Cerebellar cortex (tissue), 1 donor: ENCODE measurements around the gene HSP90B1.

Experiments used
- DNase-seq: peaks from one replicate; pipeline ENCODE4 v3.0.0-alpha.2; 2015; ENCODE audit warnings: low spot score

The HSP90B1 gene

GRCh38 chr12:103973909-103974308 lies 43.7 kb downstream of the HSP90B1 start:
- no peak for DNase-seq

- DNase-seq: no peak
Measured at GRCh38 chr12:103975368-103975767, 45.2 kb downstream of the HSP90B1 start.

- no peak for DNase-seq
Measured at GRCh38 chr12:103978384-103978982, 48.3 kb downstream of the HSP90B1 start.

DNA sequence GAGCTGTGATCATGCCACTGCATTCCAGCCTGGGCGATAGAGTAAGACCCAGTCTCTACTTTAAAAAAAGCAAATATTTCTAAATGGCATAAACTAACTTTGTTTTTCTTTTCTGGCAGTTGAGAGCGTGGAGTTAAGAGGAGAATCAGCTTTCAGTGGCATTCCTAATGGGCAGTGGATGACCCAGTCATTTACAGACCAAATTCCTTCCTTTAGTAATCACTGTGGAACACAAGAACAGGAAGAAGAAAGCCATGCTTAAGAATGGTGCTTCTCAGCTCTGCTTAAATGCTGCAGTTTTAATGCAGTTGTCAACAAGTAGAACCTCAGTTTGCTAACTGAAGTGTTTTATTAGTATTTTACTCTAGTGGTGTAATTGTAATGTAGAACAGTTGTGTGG lies 56.6 kb downstream of the HSP90B1 start:
- no peak for DNase-seq

DNA sequence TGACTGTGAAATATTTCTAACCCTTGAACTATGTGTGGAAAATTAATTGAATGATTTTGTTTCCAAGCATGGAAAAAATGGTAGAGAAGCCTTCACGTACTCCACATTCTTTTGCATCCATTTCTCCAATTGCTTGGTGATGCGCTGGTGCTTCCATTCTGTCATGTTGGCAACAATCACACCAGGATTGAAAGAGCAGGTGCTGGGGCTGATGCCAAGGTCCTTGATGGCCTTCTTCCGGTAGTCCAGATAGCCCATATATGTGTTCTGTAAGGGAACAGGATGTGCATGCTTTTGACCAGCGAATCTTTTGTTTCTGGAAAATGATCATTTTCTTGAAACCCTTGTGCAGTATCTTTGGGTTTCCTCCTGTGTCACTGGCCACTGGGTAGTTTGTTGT lies 64.0 kb downstream of the HSP90B1 start:
- no peak for DNase-seq

DNA sequence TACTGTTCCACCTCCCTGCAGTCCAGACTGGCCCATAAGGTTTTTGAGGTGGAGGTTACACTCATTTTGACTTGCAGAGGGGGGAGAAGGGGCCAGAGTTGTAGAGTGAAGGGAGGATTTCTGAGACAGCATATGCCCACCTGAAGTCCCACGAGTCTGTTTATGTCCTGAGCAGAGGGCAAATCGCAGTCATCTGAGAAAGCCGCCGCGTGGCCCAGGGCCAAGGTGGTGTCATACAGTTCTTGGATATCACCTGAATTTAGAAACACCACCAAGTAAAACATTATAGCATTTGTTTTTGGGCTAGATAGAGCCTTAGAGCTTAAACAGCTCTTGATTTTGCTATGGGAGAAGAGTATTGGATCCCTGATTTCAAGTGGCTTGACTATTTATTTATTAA lies 66.4 kb downstream of the HSP90B1 start:
- no peak for DNase-seq

DNA sequence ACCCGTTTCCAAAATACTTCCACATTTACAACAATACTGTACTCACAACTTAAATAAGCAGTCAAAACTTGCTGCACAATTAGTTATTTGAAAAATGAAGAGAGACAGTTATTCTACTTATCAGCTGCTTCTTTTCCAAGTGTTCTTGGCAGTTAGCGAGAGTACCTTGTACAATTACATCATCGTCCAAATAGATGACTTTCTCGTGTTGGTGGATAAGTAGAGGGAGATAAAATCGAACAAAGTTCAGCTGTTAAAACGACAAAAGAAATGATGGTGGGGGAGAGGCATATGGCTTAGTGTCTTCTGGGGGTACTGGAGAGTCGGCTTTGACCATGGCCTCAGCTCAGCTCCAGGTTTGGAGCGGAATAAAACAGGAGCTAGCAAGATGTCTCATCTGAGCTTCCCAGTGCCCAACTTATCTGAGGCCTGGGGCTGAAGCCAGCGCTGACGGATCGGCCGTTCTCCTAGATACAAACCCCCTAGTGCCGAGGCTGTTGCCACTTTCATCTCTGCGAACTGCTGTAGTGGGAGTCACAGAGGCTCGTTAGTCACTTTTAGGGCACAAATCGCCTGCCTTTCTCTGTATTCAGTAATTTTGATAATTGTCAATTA lies 67.2 kb downstream of the HSP90B1 start:
- no peak for DNase-seq
